ENCODE measurements around the gene LCK.

Gene LCK

DNA sequence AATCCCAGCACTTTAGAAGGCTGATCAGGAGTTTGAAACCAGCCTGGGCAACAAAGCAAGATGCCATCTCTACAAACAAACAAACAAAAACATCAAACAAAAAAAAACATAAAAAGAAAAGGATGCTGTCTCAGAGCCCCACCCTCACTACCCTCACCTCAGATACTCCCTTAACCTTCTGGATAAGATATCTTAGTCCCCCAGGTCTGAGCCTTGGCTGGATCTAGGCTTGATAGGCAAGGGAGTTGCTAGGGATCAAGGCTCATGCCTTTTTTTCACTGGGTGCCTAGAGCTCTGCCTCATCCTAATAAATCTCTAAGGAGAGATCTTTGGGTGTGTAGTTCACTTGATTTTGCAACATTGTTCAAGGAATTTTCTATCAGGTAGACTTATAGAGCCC, 48.3 kb downstream of the LCK start:
- TF ChIP-seq, protein P1, sequence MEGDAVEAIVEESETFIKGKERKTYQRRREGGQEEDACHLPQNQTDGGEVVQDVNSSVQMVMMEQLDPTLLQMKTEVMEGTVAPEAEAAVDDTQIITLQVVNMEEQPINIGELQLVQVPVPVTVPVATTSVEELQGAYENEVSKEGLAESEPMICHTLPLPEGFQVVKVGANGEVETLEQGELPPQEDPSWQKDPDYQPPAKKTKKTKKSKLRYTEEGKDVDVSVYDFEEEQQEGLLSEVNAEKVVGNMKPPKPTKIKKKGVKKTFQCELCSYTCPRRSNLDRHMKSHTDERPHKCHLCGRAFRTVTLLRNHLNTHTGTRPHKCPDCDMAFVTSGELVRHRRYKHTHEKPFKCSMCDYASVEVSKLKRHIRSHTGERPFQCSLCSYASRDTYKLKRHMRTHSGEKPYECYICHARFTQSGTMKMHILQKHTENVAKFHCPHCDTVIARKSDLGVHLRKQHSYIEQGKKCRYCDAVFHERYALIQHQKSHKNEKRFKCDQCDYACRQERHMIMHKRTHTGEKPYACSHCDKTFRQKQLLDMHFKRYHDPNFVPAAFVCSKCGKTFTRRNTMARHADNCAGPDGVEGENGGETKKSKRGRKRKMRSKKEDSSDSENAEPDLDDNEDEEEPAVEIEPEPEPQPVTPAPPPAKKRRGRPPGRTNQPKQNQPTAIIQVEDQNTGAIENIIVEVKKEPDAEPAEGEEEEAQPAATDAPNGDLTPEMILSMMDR (conservative IDR thresholded peaks at IDR 0.05; ENCODE audit: low read depth, low read length), result no peak
- H3K4me3 ChIP-seq (ENCODE audit: low read depth, low read length), result no peak overlapping the region
- no peak for DNase-seq (ENCODE audit: low read depth)

DNA sequence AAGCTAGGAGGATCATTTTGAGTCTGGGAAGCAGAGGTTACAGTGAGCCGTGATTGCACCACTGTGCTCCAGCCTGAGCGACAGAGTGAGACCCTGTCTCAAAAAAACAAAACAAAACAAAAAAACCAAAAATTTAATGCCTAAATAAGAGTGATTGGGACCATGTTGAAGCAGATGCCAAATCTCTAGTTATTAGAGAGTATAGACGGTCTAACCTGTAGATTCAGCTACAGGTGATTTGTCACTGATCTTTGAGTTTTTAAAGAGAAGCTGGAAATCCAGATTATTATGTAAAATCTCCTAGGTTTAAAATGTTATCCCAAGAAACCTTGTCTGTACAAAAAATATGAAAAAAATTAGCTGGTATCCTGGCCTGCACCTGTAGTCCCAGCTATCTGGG, 52.3 kb downstream of the LCK start:
- no peak overlapping the region for H3K4me3 ChIP-seq (ENCODE audit: low read depth, low read length)
- DNase-seq (ENCODE audit: low read depth), result no peak
- TF ChIP-seq, protein P1 (conservative IDR thresholded peaks at IDR 0.05; ENCODE audit: low read depth, low read length), result no peak

DNA sequence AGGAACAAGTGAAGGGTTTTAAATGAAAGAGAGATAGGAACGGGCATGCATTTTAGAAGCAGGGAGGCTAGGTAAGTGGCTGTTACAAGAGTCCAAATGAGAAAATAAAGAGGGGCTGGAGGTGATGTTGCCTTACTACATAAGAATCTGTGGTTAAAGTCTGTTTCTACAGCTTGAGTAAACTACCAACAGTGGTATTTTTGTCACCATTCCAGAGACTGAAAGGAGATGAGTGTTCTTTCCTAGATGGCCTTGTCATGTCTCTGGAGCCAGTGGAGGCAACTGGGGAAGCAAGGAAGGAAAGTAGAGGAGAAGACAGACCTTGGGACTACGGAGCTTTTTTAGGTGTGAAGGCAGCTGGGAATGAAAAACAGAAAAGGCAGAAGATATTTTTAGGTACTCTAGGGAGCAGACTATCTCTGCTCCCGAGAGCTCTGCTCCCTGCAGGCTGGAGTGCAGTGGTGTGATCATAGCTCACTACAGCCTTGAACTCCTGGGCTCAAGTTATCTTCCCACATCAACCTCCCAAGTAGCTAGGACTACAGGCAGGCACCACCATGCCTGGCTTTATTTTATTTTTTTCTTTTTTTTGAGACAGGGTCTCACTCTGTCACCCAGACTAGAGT, 53.0 kb downstream of the LCK start:
- H3K4me3 ChIP-seq (ENCODE audit: low read depth, low read length), result no peak overlapping the region
- TF ChIP-seq, protein P1 (conservative IDR thresholded peaks at IDR 0.05; ENCODE audit: low read depth, low read length), result no peak
- DNase-seq (ENCODE audit: low read depth), result peak; percentile 47

DNA sequence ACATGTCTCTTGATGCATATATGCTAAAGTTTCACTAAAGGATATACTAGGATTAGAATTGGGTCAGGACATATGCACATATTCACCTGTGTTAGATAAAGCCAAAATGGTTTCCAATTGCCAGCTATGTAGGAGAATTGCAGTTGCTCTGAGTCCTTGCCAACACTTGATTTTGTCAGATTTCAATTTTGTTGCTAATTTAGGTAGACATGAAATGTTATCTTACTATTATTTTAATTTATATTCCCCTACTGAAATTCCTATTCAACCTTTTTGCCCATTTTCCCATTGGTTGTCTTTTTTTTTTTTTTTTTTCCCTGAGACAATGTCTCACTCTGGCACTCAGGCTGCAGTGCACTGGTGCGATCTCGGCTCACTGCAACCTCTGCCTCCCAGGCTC, 54.2 kb downstream of the LCK start:
- H3K4me3 ChIP-seq (ENCODE audit: low read depth, low read length), result no peak overlapping the region
- no peak for DNase-seq (ENCODE audit: low read depth)
- TF ChIP-seq, protein P1 (conservative IDR thresholded peaks at IDR 0.05; ENCODE audit: low read depth, low read length), result no peak

DNA sequence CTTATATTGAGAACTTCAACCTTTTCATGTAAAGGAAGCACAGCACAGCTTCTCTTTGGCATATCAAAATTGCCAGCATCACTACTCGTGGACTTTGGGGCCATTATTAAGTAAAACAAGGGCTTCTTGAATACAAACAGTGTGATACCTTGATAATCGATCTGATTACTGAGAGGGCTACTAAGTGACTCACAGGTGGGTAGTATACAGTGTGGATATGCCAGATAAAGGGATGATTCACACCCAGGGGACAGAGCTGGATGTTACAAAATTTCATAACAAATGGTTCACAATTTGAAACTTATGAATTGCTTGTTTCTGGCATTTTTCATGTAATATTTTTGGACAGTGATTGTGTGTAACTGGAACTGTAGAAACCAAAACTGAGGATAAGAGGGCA, 56.3 kb downstream of the LCK start:
- DNase-seq (ENCODE audit: low read depth), result peak; percentile 34
- TF ChIP-seq, protein P1 (conservative IDR thresholded peaks at IDR 0.05; ENCODE audit: low read depth, low read length), result no peak

DNA sequence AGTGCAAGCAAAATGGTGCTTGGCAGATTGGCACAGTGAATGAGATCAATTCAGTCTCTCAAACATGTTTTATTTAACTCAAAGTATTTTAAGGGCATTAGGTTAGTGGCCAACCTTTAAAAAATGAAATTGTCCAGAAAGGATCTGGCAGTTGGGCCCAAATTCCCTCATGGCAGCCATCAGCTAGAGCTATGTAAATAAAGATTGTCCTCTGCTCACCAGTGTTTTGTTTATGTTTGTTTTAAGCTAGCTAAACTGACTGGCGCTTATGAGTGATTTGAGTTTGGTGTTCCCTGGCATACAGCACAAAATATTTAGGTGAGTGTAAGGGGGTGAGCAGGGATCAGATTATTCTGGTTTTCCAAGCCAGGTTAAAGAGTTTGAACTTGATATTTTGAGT, 58.9 kb downstream of the LCK start:
- TF ChIP-seq, protein P1 (conservative IDR thresholded peaks at IDR 0.05; ENCODE audit: low read depth, low read length), result no peak
- DNase-seq (ENCODE audit: low read depth), result no peak
- no peak overlapping the region for H3K4me3 ChIP-seq (ENCODE audit: low read depth, low read length)

More for the DNA sequence above, 56.3 kb downstream of the LCK start:
- no peak overlapping the region for H3K4me3 ChIP-seq (ENCODE audit: low read depth, low read length)

DNA sequence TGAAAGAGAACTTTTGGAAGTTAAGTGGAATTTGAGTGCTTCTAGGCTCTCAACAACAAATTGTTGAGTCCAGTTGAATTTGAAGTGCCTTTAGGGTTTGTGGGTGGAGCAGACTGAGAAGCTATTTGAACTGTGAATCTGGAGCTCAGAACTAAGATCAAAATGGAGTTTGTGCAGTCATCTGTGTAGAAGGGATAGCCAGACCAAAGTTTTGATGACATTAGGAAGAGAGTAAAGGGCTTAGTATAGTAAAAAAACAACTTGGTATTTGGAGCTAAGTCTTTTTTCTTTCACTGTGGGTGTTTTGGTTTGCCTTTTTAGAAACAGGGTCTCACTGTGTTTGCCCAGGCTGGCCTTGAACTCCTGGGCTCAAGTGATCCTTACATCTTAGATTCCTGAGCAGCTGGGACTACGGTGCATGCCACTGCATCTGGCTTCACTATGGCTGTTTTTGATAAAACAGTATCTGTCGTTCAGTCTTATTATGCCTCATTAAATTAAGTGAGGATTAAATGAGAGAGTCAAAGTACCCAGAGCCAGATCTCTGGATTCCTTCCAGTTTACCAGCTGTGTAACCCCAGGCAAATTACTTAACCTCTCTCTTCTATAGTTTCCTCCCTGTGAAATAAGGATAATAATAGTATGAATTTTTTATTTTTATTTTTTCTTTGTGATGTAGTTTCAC, 60.8 kb downstream of the LCK start:
- DNase-seq (ENCODE audit: low read depth), result no peak
- TF ChIP-seq, protein P1 (conservative IDR thresholded peaks at IDR 0.05; ENCODE audit: low read depth, low read length), result no peak
- H3K4me3 ChIP-seq (ENCODE audit: low read depth, low read length), result no peak overlapping the region

Measured in choroid plexus epithelial cell (primary cell).